ENCODE results near the gene STAU1.
"Not testable (repeated sequence)": the region's sequence is repeated elsewhere in the genome, so short reads cannot be mapped to it uniquely, and the experiment has no call there.

STAU1 gene

DNA sequence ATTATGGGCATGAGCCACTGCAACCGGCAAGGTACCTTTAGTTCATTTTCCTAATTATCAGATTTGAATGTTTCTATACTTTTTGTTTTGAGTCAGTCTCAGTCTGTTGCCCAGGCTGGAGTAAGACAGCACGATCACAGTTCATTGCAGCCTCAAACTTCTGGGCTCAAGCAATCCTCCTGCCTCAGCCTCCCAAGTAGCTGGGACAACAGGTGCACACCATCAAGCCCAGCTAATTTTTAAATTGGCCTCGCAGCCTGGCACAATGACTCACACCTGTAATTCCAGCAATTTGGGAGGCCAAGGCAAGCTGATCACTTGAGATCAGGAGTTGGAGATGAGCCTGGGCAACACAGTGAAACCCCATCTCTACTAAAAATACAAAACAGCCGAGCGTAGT lies 24.4 kb downstream of the STAU1 start:
- no peak for DNase-seq

DNA sequence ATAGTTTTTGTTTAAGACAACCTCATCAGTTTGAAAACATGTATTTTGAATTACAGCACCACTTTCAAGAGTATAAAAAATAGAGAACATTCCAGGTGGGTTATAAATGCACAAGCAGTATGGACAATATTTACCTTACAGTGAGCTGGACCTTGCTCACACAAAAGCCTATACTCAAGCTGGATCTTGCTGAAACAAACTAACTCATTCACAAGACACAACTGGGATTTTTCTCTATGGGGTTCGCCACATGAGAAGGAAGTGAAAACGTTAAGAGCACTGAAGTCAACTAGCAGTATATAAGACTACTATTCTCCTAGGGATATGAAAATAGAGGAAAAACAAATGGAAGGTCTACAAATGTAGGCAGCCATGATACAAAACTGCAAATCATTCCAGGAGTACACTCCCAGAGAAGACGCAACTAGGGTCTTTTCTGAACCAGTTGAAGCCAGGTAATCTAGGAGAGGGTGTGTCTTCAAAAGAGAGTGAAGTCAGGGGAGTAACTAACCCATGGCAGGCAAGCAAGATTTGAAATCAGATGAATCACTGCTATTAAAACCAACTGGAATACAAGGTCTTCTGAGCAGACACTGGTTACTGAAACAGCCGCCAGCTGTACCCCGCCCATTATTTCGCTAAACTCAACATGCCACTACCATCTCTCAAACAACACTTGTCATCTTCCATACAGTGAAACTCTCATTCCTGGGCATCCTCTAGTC lies 26.5 kb downstream of the STAU1 start:
- no peak for DNase-seq

GRCh38 chr20:49160057-49160929 lies 27.8 kb downstream of the STAU1 start:
- DNase-seq, result no peak

- no peak for DNase-seq
Measured at GRCh38 chr20:49157146-49157545, 31.0 kb downstream of the STAU1 start.

- DNase-seq, result no peak
Measured at GRCh38 chr20:49156481-49156880, 31.7 kb downstream of the STAU1 start.

- no peak for DNase-seq
Measured at GRCh38 chr20:49151436-49151835, 36.7 kb downstream of the STAU1 start.

- no peak for DNase-seq
Measured at GRCh38 chr20:49149281-49150045, 38.7 kb downstream of the STAU1 start.

DNA sequence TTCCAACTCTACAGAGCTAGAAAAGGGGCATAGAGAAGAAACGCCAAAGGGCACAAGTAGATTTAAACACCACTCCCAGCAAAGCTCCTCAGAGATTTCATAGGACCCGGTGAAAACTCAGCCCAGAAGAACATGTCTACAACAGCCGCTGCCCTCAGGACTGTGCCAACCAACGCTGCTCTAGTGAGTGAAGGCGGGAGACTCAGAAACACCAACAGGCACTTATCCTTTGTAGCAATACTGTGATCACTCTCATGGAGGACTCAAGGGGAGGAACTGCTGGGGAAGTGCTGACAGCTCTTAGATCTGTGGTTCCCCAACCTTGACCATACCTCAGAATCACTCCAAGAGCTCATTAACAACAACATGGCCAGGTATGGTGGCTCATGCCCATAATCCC lies 39.5 kb downstream of the STAU1 start:
- no peak for DNase-seq

- no peak for DNase-seq
Measured at GRCh38 chr20:49147296-49147695, 40.8 kb downstream of the STAU1 start.

- DNase-seq, result no peak
Measured at GRCh38 chr20:49146442-49147225, 41.5 kb downstream of the STAU1 start.

DNA sequence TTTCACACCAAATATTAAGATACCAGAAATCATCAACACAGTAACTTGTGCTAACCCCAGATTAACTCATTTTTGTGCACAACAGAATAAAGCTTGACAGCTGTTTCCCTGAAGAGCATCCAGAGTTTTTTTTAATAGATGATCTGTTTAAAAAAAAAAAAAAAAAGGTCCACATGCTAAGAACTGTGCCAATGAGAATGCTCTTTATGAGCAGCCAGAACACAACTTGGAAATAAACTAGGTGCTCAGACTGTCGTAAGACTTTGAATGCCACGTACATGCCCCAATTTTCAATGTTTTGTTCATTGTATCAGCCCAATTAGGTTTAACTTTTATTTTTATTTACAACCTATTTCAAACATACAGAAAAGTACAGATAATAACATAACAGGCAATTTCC lies 47.3 kb downstream of the STAU1 start:
- no peak for DNase-seq

- no peak for DNase-seq
Measured at GRCh38 chr20:49140411-49140810, 47.7 kb downstream of the STAU1 start.

GRCh38 chr20:49138431-49138830 lies 49.7 kb downstream of the STAU1 start:
- DNase-seq, result no peak

DNA sequence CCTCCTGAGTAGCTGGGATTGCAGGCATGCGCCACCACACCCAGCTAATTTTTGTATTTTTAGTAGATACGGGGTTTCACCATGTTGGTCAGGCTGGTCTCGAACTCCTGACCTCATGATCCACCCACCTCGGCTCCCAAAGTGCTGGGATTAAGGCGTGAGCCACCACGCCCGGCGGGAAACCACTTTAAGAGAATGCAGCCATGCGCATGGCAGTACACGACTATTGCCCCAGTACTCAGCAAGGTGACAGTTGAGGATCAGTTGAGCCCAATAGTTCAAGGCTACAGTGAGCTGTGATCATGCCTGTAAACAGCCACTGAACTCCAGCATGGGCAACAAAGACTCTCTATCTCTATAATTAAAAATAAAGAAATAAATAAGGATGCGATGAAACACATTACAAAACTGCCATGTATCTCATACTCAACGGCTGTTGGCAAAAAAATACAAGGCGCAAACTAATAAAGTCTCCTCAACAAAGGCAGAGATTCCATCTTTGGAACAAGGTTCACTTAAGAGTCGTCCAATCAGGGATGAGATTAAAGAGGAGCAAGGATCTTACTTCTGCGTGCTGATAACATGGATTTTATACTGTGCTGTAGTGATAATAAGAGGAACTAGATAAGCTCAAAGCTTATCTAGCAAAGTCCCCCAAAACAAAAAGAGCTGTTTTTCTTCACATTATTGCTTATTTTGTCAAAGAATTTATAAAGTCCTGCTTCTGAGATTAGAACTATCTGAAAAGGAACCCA lies 51.1 kb downstream of the STAU1 start:
- DNase-seq, result no peak

- not testable (repeated sequence) for DNase-seq
Measured at GRCh38 chr20:49134797-49135196, 53.3 kb downstream of the STAU1 start.

- no peak for DNase-seq
Measured at GRCh38 chr20:49133571-49133970, 54.6 kb downstream of the STAU1 start.

DNA sequence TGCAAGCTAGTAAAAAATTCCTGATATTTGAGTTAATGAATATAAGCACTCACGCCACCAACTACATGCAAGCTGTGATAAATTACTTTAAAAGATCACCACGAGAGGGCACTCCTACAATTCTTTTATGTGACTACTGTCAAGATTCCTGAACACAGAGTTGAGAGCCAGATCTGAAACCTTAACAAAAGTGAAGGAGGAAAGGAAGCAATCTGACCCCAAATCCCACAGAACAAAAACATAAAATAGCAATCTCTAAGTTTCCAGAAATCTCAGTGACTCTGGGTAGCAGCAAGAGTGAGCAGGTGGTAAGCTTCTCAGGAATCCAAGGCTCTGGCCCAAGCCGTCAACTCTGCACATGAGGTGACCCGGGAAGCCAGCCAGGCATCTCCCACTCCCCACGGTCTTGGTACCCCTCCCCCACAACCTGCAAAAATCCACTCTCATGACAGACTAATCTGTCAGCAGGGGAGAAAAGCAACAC lies 55.1 kb downstream of the STAU1 start:
- peak in 1 of 2 donors; percentile 81 for DNase-seq

DNA sequence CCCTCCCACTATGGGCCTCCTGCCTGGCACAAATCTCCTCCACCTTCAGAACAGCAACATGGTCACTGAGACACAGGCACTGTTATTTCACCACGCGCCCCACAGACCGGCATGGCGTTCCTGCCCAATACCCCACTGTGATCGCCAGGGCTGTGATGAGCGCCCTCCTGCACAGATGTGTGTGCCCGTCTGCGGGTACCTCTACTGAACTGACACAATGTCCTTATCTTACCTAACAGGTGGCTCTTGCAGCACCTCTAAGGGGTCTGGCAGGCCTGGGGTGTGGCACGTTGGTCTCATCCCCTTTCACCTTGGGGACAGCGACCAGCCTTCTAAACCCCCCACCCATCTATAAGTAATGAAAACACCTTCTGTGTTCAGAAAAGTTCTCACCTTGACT lies 64.2 kb downstream of the STAU1 start:
- DNase-seq, result no peak

DNA sequence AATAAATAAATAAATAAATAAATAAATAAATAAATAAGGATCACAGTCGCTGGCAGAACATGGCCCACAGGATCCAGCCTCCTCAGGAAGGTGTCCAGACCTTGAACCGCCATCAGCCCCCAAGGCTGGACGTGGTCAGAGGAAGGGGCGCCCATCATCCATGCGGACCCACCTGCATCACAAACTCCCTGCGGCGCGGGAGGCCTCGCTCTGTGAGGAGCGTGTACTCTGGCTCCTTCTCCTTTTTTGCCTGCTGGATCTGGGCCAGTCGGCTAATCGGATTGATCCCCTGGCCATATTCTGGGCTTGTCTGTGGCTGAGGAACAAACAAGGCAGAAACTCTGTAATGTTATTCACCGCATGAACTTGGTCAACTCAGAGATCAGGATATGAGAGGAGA lies 65.2 kb downstream of the STAU1 start:
- no peak for DNase-seq

- DNase-seq, result no peak
Measured at GRCh38 chr20:49119988-49120387, 68.1 kb downstream of the STAU1 start.

DNA sequence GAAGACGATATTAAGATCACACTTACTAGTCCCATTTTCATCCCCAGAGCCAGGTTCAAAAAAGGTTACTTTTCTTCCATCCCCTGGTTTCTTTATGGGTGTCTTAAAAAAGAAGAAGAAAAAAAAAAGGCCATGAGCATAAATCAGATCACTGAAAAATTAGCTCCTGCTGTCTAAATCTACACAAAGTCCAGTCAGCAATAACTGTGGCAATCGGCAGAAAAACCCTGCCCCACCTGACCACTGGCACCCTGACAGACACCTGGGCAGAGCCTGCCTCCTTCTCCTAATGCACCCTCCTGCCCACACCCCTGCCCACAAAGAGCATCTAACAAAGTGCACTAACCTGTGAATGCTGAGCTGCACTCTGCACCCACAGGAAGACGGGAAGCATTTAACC lies 69.8 kb downstream of the STAU1 start:
- DNase-seq, result no peak

- DNase-seq, result no peak
Measured at GRCh38 chr20:49115564-49115963, 72.6 kb downstream of the STAU1 start.
